ENCODE results near the gene GPR137.

GPR137 gene

GRCh38 chr11:64331569-64332371 is 46.1 kb downstream of the GPR137 start (continued):
- TF ChIP-seq ZNF704 (tag by site-specific recombination; IDR thresholded peaks at IDR 0.05) (no peak), OSR2 (tag by site-specific recombination; IDR thresholded peaks at IDR 0.05) (no peak), ZNF521 (tag by site-specific recombination; IDR thresholded peaks at IDR 0.05) (no peak), ZNF426 (tag by site-specific recombination; IDR thresholded peaks at IDR 0.05) (no peak), ZNF449 (tag by site-specific recombination; IDR thresholded peaks at IDR 0.05) (no peak), ZFHX2 (tag by site-specific recombination; conservative IDR thresholded peaks at IDR 0.05) (peak; percentile 51), ZBTB11 (tag by site-specific recombination; conservative IDR thresholded peaks at IDR 0.05; ENCODE audit: low read depth) (no peak)

- Histone ChIP-seq H3K36me3 (ENCODE audit: control insufficient read depth in 2 of 2, insufficient read depth in 1 of 2, low read length in 2 of 2) (no peaks in the 10 kb centered on the region), H3K4me1 (ENCODE audit: control insufficient read depth, insufficient read depth, low read length) (no peaks in the 10 kb centered on the region), H3K9me3 (ENCODE audit: control insufficient read depth, insufficient read depth, low read depth, low read length) (no peaks in the 10 kb centered on the region), H3K27ac (ENCODE audit: extremely low read depth, low read depth, low read length) (no peak overlapping the region), H3K4me3 (ENCODE audit: low read depth, low read length) (no peak overlapping the region)
- POLR2A ChIA-PET, result interaction anchor here (0.6 to 2.3 kb wide), 3 partner anchors 9 to 43 kb away, joined by 3 to 7 read pairs (median 4); partner anchors contain the start of genes PRDX5 and TRMT112
- no peak for TF ChIP-seq ZNF561 (tag by site-specific recombination; IDR thresholded peaks at IDR 0.05; ENCODE audit: borderline replicate concordance)
- peak; percentile 83 for TF ChIP-seq ZNF146 (tag by site-specific recombination; IDR thresholded peaks at IDR 0.05)
- TF ChIP-seq KLF7 (tag by site-specific recombination; IDR thresholded peaks at IDR 0.05; ENCODE audit: borderline replicate concordance), result no peak
- TF ChIP-seq ZNF560 (tag by site-specific recombination; IDR thresholded peaks at IDR 0.05; ENCODE audit: borderline replicate concordance), result no peak
- CTCF ChIA-PET, result interaction anchor here (0.6 to 9.6 kb wide), 6 partner anchors 16 to 119 kb away, joined by 3 to 81 read pairs (median 6); partner anchors contain the start of genes ESRRA, PRDX5, RPS6KA4 and TRMT112
Observed at GRCh38 chr11:64333556-64333955, 47.9 kb downstream of the GPR137 start.

- Histone ChIP-seq H3K4me1 (ENCODE audit: control insufficient read depth, insufficient read depth, low read length) (no peaks in the 10 kb centered on the region), H3K27ac (ENCODE audit: extremely low read depth, low read depth, low read length) (no peak overlapping the region)
- POLR2A ChIA-PET, result interaction anchor here (0.7 to 3.0 kb wide), 4 partner anchors 15 to 30 kb away, joined by 5 to 20 read pairs (median 7); partner anchors contain the start of genes ESRRA, PRDX5 and TRMT112
- TF ChIP-seq PATZ1 (tag by site-specific recombination; IDR thresholded peaks at IDR 0.05), result peak; percentile 62; the same call in 1 of the 2 replicates
- TF ChIP-seq TCF7L2 (IDR thresholded peaks at IDR 0.05; ENCODE audit: borderline replicate concordance, low read depth, low read length), result no peak
- peak; percentile 43; the same call in 1 of the 2 replicates for TF ChIP-seq ZIC2 (tag by site-specific recombination; IDR thresholded peaks at IDR 0.05)
- TF ChIP-seq ZNF626 (tag by site-specific recombination; IDR thresholded peaks at IDR 0.05), result no peak
- TF ChIP-seq ZNF629 (tag by site-specific recombination; IDR thresholded peaks at IDR 0.05), result peak; percentile 70
- TF ChIP-seq ZNF398 (tag by site-specific recombination; IDR thresholded peaks at IDR 0.05), result 0 out of 2 replicates have a peak, but pooled peaks have one; percentile 12
- TF ChIP-seq ZEB2 (tag by site-specific recombination; IDR thresholded peaks at IDR 0.05), result 0 out of 2 replicates have a peak, but pooled peaks have one; percentile 21
Observed at GRCh38 chr11:64334764-64335735, 49.4 kb downstream of the GPR137 start.

More at GRCh38 chr11:64334764-64335735, 49.4 kb downstream of the GPR137 start:
- no peaks in the 10 kb centered on the region for H3K36me3 ChIP-seq (ENCODE audit: control insufficient read depth in 2 of 2, insufficient read depth in 1 of 2, low read length in 2 of 2)
- no peaks in the 10 kb centered on the region for H3K9me3 ChIP-seq (ENCODE audit: control insufficient read depth, insufficient read depth, low read depth, low read length)
- CTCF ChIA-PET, result interaction anchor here (1.0 to 9.6 kb wide), 4 partner anchors 11 to 21 kb away, joined by 3 to 81 read pairs (median 6); partner anchors contain the start of genes PRDX5, RPS6KA4 and TRMT112
- no peak overlapping the region for H3K4me3 ChIP-seq (ENCODE audit: low read depth, low read length)
